NB4 (cell line): ENCODE measurements around the gene HCAR2.
"Not testable (repeated sequence)": the region's sequence is repeated elsewhere in the genome, so short reads cannot be mapped to it uniquely, and the experiment has no call there.

Source experiments
- DNase-seq: peaks from one replicate; pipeline ENCODE4 v3.0.0; 2010; ENCODE audit warnings: low read depth
- H3K4me3 ChIP-seq: one replicate; pipeline ENCODE4 v1.5.1; 2011; ENCODE audit warnings: mild to moderate bottlenecking, low read depth, low read length, moderate library complexity
- MYC ChIP-seq: IDR thresholded peaks from 2 replicates; pipeline ENCODE4 v1.6.1; 2011; ENCODE audit warnings: low read depth, low read length
- POLR2A ChIP-seq: IDR thresholded peaks from 2 replicates; pipeline ENCODE4 v1.6.1; 2011; ENCODE audit warnings: mild to moderate bottlenecking; ENCODE audit not compliant: insufficient read length; ENCODE audit errors: extremely low read depth
- TF ChIP-seq, protein P1 (sequence below): IDR thresholded peaks from one replicate; pipeline ENCODE4 v1.5.1; 2012; ENCODE audit warnings: low read depth, low read length
- TF ChIP-seq, protein P2 (sequence below): IDR thresholded peaks from 2 replicates; pipeline ENCODE4 v1.6.1; 2011; ENCODE audit warnings: low read depth, low read length

HCAR2 gene

DNA sequence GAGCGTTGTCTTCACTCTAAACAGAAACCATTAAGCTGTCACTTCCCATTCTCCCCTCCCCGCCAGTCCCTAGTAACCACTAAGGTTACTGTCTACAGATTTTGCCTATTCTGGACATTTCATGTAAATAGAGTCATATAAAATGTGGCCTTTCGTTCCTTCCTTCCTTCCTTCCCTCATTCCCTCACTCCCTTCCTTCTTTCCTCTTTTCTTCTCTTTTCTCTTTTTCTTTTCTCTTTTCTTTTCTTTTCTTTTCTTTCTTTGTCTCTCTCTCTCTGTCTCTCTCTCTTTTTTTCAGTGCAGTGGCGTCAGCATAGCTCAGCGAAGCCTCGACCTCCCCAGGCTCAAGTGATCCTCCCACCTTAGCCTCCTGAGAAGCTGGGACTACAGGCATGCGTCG lies 37.8 kb downstream of the HCAR2 start:
- no peak overlapping the region for H3K4me3 ChIP-seq
- TF ChIP-seq, protein P1, sequence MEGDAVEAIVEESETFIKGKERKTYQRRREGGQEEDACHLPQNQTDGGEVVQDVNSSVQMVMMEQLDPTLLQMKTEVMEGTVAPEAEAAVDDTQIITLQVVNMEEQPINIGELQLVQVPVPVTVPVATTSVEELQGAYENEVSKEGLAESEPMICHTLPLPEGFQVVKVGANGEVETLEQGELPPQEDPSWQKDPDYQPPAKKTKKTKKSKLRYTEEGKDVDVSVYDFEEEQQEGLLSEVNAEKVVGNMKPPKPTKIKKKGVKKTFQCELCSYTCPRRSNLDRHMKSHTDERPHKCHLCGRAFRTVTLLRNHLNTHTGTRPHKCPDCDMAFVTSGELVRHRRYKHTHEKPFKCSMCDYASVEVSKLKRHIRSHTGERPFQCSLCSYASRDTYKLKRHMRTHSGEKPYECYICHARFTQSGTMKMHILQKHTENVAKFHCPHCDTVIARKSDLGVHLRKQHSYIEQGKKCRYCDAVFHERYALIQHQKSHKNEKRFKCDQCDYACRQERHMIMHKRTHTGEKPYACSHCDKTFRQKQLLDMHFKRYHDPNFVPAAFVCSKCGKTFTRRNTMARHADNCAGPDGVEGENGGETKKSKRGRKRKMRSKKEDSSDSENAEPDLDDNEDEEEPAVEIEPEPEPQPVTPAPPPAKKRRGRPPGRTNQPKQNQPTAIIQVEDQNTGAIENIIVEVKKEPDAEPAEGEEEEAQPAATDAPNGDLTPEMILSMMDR: no peak
- no peak for TF ChIP-seq MYC
- no peak for TF ChIP-seq POLR2A
- TF ChIP-seq, protein P2, sequence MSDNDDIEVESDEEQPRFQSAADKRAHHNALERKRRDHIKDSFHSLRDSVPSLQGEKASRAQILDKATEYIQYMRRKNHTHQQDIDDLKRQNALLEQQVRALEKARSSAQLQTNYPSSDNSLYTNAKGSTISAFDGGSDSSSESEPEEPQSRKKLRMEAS: no peak
- no peak for DNase-seq

DNA sequence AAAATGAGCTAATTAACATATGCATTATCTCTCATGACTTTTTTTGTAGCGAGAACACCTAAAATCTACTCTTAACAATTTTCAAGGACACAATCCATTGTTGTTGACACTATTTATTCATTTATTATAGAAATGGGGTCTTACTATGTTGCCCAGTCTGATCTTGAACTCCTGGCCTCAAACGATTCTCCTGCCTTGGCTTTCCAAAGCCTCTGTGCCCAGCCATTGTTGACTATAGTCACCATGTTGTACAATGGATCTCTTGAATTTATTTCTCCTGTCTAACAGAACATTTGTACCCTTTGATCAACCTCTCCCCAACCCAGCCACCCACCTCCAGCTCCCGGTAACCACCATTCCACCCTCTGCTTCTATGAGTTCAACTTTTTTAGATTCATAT lies 41.2 kb downstream of the HCAR2 start:
- no peak overlapping the region for H3K4me3 ChIP-seq
- no peak for DNase-seq
- TF ChIP-seq, protein P2: no peak
- TF ChIP-seq, protein P1: no peak
- no peak for TF ChIP-seq MYC

DNA sequence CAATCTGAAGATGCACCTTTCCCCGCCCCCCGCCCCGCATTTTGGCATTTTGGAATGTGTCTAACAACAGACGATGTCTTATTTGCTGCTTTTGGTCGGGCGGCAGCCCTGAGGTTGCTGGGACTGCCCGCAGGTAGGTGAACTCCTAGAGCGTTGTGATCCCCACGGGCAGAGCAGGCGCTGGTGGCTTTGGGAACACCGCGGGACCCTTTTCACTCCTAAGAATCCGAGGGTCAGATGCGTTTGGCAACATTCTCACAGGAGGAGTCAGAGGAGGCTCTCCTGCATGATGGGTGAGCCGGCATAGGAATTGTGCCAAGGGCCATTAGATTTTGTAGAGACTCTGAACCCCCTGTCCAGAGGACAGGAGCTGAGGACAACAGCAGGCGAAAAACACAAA lies 41.9 kb downstream of the HCAR2 start:
- H3K4me3 ChIP-seq: no peak overlapping the region
- no peak for DNase-seq
- TF ChIP-seq, protein P2: no peak
- TF ChIP-seq MYC: no peak
- TF ChIP-seq, protein P1: no peak
- no peak for TF ChIP-seq POLR2A

DNA sequence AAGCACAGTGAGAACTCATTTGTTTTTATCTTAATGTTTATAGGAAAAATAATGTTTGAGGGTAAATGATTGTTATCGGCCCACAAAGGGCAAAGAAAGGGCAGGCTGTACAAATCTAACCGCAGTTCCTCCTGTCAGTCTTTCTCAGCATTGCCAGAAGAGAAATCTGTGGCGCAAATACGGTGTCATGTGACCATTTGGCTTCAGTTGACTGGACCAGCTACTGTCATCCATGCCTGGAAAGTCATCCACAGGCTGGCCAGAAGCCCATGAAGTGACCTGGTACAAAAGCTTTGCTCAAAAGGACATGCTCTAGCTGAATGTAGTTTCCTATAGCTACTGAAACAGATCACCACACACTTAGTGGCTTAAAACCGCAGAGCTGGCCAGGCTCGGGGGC lies 43.6 kb downstream of the HCAR2 start:
- no peak overlapping the region for H3K4me3 ChIP-seq
- TF ChIP-seq, protein P2: no peak
- TF ChIP-seq MYC (no peak), POLR2A (no peak)
- TF ChIP-seq, protein P1: no peak
- no peak for DNase-seq

DNA sequence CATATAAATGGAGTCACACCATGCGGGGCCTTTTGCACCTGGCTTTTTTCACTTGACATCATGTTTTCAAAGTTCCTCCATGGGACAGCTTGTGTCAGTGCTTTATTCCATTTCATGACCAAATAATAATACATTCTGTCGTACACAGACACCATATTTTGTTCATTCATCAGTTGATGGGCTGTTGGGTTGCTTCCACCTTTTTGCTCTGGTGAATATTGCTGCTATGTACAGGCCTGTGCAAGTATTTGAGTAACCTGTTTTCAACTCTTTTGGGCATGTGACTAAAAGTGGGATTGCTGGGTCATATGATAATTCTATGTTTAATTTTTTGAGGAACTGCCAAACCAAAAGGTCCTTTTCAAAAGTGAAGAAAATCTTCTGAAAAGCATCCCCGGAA lies 46.9 kb downstream of the HCAR2 start:
- no peak for DNase-seq
- H3K4me3 ChIP-seq: no peak overlapping the region
- no peak for TF ChIP-seq POLR2A
- TF ChIP-seq, protein P2: no peak
- TF ChIP-seq, protein P1: no peak
- TF ChIP-seq MYC: no peak

DNA sequence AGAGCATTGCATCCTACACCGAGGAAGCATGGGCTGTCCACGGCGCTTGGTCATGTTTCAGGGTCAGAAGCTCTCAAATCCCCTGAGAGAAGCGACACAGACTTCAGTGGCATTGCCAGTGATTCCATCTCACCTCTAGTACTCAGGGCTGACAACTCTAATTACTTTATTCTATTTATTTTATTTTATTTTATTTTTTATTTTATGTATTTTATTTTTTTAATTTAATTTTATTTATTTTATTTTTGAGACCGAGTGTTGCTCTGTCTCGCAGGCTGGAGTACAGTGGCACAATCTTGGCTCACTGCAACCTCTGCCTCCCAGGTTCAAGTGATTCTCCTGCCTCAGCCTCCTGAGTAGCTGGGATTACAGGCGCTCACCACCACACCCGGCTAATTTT lies 49.9 kb downstream of the HCAR2 start:
- H3K4me3 ChIP-seq, DNase-seq: not testable (repeated sequence)
